ENCODE results near the gene NEK11. TPM values are rescaled to one million over a fixed set of nuclear protein-coding genes. Genes with fewer than 3 reads are reported as not detected.
"Not testable (repeated sequence)": the region's sequence is repeated elsewhere in the genome, so short reads cannot be mapped to it uniquely, and the experiment has no call there.

NEK11 gene
- total RNA-seq, 1 experiment from 2014 or later: 3.5 TPM

DNA sequence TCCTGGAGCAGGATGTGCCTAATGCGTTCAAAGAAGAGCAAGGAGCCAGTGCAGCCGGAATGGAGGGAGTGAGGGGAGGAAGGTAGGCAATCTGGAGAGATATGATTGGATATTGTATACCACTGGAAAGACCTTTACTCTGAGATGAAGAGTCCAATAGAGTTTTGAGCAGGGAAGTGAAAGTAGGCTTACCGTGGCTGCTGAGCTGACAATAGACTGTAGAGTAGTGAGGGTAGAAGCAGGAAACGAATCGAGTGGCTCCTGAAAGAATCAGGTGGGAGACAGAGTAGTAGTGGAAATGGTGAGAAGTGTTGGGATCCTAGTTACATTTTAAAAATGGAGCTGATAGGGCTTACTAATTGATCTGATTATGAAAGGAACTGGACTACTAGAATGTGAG lies 303.1 kb downstream of the NEK11 start:
- in situ Hi-C loops (cut with HindIII; ENCODE audit: low sequenced_read_pairs): no loop called here
- no peak for DNase-seq (ENCODE audit: low spot score)

DNA sequence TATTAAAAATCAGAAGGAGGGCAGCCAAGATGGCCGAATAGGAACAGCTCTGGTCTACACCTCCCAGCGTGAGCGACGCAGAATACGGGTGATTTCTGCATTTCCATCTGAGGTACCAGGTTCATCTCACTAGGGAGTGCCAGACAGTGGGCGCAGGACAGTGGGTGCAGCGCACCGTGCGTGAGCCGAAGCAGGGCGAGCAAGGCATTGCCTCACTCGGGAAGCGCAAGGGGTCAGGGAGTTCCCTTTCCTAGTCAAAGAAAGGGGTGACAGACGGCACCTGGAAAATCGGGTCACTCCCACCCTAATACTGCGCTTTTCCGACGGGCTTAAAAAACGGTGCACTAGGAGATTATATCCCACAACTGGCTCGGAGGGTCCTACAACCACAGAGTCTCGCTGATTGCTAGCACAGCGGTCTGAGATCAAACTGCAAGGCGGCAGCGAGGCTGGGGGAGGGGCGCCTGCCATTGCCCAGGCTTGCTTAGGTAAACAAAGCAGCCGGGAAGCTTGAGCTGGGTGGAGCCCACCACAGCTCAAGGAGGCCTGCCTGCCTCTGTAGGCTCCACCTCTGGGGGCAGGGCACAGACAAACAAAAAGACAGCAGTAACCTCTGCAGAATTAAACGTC lies 304.9 kb downstream of the NEK11 start:
- DNase-seq (ENCODE audit: low spot score); in situ Hi-C loops (cut with HindIII; ENCODE audit: low sequenced_read_pairs): not testable (repeated sequence)

DNA sequence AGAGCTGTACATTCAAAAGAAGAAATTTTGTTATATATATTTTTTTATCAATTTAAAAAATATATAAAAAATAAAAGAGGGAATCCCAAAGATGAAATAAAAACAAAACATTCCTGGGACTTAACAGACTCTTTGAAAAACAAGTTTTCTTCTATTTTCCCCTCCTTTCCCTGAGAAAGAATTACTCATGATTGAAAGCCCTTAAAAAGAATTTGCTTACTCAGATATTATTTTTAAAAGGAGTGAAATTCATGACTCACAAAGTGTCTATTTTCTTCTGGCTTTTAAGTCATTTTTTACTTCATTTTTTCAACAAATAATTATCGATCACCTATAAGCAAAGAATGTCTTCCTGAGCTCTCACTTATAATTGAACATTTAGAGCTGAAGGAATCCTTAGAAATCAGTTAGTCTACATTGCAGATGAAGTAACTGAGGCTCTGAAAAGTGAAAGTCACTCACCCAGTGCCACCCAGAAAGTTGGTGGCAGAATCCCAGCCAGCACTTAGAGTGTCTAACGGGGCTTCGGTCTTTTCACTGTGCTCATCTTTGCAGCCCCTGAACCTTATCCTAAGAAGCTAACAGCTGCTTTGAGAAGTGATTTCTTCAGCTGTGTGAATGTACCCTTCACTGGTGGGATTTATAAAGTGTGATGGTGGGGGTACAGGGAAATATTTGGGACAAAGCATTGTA lies 312.4 kb downstream of the NEK11 start:
- DNase-seq (ENCODE audit: low spot score): no peak
- in situ Hi-C loops (cut with HindIII; ENCODE audit: low sequenced_read_pairs): no loop called here

DNA sequence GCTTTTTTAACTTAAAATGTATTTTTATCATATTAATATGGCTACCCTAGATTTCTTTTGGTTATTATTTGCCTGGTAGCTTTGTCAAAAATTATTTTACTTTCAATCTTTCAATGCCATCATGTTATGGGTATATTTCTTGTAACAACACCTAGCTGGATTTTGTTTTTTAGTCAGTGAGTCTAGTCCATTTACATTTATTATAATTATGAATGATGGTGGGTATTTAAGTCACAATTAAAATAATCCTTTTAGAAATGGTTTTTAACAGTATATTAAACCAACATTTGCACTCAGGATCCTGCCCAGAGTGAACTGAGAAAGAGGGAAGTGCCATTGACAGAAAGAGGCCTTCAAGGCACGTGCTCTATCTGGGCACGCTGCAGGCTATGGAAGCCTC lies 315.1 kb downstream of the NEK11 start:
- in situ Hi-C loops (cut with HindIII; ENCODE audit: low sequenced_read_pairs): no loop called here
- DNase-seq (ENCODE audit: low spot score): no peak

DNA sequence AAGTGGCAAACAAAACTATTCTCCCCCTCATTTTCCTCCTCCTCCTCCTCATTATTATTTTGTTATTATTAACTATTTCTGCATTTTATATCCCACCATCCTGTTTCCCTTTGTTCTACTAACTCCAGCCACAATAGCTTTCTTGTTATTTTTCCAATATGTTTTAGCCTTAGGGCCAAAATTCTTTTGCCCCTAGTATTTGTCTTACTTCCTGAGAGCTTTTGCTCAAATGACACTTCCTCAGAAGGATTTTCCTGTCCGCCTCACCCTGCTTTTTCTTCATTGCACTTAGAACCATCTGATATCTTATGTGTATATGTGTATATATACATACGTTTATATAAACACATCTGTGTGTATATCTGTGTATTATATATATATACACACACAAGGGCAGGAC lies 322.2 kb downstream of the NEK11 start:
- in situ Hi-C loops (cut with HindIII; ENCODE audit: low sequenced_read_pairs): no loop called here

DNA sequence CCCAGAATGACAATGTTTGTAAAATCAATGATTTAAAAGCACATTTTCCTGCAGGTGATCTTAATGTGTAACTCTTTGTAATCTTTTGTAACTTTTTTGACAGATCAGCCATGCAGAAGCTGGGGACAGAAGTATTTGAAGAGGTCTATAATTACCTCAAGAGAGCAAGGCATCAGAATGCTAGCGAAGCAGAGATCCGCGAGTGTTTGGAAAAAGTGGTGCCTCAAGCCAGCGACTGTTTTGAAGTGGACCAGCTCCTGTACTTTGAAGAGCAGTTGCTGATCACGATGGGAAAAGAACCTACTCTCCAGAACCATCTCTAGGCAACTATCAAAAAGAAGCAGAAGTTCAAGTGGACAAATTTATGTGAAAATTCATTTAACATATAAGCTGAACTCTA lies 322.8 kb downstream of the NEK11 start:
- in situ Hi-C loops (cut with HindIII; ENCODE audit: low sequenced_read_pairs): no loop called here
- no peak for DNase-seq (ENCODE audit: low spot score)

More for the DNA sequence above, 322.2 kb downstream of the NEK11 start:
- DNase-seq (ENCODE audit: low spot score): no peak

DNA sequence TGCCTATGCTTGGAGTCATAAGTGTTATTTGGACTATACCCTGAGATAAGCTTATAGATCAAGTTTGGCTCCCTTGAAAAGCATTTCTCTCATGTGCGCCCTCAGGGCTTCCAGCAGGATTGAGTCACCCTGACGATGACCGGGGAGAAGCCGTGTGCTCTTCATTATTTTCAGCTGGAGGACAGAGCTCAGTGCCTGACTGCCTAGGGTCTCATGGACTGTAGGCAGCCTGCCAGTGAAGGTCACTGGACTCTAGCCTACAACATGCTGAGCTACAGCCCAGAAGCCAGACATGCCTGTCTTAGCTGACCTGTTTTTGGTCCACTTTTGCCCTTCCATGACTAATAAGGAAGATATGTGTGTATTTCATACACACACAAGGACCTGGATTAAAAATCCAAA lies 323.3 kb downstream of the NEK11 start:
- DNase-seq (ENCODE audit: low spot score): no peak
- in situ Hi-C loops (cut with HindIII; ENCODE audit: low sequenced_read_pairs): no loop called here

DNA sequence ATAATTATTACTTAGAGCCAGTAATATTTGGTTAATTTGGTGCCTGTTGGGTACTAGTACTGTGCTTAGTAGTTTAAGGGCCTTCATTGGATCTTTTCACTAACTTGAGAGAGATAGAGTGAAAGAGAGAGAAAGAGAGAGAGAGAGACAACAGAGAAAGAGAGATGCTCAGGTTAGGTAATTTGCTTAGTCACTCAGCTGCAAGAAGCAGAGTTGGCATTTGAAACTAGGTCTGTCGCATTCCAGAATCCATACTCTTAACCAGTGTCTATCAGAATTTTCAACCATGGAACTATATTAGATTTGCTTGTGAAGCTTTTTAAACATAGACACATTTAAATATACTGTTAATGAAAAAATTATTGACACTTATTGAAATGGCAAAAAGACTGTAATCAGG lies 323.8 kb downstream of the NEK11 start:
- no peak for DNase-seq (ENCODE audit: low spot score)
- in situ Hi-C loops (cut with HindIII; ENCODE audit: low sequenced_read_pairs): no loop called here

DNA sequence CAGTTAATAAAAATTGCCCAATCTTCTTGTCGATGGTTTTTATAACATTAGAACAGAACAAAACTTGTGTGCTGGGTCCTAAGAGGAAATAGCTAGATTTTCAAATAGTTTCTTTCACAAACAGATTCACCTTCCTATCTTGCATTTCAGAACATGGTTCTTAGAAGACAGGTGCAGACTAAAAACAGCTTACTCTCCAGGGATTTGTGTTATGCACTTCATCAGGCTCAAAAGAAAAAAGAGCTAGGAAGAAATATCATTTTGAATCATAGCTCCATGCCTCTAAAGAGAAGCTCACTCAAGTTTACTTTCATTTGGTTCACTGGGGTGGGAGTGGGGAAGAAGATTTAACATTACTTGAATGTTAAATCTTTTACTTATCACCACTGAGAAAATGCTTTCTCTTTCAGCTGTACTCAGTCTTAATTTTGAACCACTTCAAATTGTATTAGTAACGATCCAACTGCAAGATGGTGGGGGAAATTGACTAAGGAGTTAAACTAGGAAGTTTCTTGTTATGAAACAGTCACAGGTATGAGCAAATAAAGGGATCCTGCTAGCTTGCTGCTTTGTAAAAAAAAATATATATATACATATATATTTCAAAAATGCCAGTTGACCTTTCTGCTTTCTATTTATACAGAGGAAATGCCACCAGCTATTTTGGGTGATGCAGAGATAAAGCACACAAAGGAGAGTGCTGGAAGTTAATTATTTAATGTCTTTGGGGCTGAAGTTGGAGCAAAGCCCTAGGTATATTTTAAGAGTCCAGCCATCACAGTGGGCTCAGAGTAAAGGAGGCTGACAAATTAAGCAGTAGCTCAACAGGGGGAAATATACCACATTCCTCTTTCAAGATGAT lies 326.6 kb downstream of the NEK11 start:
- no peak for DNase-seq (ENCODE audit: low spot score)
- in situ Hi-C loops (cut with HindIII; ENCODE audit: low sequenced_read_pairs): no loop called here

DNA sequence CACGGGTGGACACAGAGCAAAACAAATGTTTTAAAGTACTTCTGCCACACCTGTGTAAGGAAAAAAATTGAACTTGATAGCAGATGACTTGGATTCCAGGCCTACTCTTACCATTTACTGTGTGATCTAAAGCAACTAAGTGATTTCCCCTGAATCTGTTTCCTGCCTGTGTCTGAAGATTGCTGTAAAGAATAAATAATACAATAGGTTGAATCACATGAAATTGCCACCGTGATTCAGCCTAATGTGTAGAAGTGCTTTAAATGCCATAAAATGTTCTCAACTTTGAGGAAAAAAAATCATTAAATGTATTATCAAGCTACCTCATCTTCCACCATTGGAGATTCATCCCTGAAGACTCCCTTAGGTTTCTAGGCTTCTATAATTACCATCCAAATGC lies 327.3 kb downstream of the NEK11 start:
- in situ Hi-C loops (cut with HindIII; ENCODE audit: low sequenced_read_pairs): no loop called here

DNA sequence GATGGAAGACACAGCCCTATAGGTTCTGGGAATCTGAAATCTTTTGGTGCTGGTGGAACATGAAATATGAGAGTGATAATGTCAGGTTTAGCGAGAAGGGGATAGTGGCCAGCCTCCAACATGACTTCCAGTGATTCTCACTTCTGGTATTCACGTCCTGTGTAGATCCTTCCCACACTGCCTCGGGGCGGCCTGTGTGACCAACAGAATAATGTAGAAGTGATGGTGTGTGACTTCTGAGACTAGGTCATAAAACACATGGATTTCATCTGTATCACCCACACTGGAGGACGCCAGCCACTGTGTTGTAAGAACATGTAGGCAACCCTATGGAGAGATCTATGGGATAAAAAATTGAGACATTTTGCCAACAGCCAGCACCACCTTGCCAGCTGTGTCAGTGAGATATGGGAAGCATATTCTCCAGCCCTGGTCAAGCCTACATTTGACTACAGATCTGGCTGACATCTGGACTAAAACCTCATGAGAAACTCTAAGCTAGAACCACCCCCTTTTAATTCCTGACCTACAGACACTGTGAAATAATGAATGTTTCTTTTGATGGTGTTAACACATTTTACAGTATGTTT lies 329.4 kb downstream of the NEK11 start:
- DNase-seq (ENCODE audit: low spot score): no peak
- in situ Hi-C loops (cut with HindIII; ENCODE audit: low sequenced_read_pairs): no loop called here

More for the DNA sequence above, 327.3 kb downstream of the NEK11 start:
- DNase-seq (ENCODE audit: low spot score): no peak

DNA sequence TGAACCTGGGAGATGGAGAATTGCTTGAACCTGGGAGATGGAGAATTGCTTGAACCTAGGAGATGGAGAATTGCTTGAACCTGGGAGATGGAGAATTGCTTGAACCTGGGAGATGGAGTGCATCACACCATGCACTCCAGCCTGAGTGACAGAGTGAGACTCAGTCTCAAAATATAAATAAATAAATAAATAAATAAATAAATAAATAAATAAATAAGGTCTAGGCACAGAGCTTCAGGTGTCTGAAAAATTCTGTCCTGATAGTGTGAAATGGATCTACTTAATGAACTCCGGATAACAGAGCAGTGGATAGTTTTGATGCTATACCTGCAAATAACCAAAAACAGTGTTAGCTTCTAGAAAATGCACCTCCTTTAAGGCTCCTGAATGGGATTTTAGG lies 330.6 kb downstream of the NEK11 start:
- DNase-seq (ENCODE audit: low spot score): no peak
- in situ Hi-C loops (cut with HindIII; ENCODE audit: low sequenced_read_pairs): no loop called here

DNA sequence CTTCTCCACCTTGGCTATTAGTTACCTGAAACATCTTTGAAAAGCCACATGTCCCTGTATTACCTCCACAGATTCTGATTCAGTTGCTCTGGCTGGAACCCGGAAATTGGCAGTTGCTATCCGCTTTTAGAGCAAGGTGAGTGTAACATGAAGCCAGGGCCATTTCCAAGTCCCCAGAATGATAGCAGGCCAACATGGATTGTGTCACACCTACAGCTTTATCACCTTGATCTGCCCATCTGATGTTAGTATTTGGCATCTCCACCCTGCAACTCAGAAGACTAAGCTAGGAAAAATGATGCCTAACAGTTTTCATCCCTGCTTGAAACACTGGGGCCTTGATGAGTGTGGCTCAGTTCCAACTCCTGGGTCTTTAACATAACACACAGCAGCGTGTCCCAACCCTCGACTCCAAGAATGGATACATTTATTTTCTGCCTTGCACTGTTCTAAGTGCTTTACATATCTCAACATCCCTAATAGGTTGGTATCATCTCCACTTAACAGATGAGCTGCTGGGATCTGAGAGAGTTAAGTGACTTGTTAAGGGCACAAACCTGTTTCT lies 333.6 kb downstream of the NEK11 start:
- in situ Hi-C loops (cut with HindIII; ENCODE audit: low sequenced_read_pairs): no loop called here
- DNase-seq (ENCODE audit: low spot score): no peak

DNA sequence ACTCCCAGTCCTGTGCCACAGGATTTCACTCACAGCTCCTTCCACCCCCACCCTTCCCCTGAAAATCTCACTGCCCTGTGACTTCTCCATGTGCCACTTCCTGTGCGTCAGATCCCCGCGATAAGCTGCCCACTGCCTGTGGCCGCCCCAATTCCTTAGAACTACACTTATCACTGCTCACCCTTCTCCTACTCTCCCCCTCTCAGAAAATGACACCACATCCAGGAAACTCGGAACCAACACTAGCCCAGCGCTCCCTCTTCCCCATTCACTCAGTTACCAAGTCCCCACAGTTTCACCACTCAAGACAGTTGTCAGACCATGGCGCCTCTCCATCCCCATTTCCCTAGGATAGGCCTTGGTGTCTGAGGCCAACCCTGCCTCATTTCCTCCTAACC lies 334.4 kb downstream of the NEK11 start:
- in situ Hi-C loops (cut with HindIII; ENCODE audit: low sequenced_read_pairs): not testable (repeated sequence)

DNA sequence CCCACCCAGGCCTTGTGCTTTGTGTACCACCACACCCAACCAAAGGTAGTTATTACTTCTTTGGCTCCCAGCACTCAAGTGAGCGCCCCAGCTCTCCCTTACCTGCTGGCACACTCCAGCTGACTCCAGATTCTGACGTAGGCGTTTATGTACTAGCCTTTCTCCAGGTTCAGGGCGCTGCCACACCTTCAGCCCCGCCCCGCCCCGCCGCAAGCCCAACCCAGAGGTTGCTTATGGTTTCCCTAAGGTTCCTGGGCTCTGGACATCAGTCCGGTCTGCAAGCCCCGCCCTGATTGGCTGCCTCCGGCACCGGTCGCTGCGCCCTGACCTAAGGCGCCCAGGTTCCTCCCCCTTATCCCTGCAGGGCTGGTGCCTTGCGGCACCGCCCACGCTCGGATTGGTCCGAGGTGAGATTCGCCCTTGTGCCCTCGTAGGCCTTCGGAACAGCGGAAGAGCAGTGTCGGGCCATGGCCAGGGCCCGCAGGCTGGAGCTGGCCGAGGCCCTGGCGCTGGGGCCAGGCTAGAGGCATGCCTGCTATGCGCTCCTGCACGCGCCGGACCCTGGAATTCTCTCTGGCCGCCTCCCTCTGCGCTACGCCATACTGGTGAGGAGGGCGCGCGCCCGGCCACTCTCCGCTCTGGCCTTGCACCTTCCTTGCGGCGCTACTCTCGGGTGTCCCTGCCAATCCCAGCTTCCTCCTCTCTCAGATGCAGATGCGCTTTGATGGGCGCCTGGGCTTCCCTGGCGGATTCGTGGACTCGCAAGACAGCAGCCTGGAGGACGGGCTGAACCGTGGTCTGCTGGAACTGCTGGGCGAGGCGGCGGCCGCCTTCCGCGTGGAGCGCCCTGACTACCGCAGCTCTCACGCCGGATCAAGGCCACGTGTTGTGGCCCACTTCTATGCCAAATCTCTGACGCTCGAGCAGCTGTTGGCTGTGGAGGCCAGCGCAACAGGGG lies 335.1 kb downstream of the NEK11 start:
- in situ Hi-C loops (cut with HindIII; ENCODE audit: low sequenced_read_pairs): no loop called here

More for the DNA sequence above, 334.4 kb downstream of the NEK11 start:
- DNase-seq (ENCODE audit: low spot score): peak; percentile 11

DNA sequence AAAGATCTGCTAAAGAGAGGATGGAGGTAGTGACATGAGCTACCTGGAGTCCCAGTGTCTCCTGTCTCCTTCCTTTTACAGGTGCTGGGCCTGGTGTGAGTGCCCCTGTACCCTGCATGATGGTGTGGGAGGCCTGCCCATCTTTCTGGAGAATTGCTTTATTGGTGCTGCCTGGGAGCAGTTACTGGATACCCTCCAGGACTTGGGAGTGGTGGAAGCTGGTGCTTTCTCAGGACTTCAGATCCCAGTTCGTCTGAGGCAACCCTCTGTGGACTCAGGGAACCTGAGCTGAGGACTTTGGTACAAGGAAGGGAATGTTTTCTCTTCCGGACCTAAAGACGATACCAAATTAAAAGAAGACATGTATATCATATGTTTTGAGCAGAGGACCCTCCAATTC lies 336.6 kb downstream of the NEK11 start:
- in situ Hi-C loops (cut with HindIII; ENCODE audit: low sequenced_read_pairs): no loop called here
- DNase-seq (ENCODE audit: low spot score): no peak

More for the DNA sequence above, 335.1 kb downstream of the NEK11 start:
- peak; percentile 79 for DNase-seq (ENCODE audit: low spot score)

DNA sequence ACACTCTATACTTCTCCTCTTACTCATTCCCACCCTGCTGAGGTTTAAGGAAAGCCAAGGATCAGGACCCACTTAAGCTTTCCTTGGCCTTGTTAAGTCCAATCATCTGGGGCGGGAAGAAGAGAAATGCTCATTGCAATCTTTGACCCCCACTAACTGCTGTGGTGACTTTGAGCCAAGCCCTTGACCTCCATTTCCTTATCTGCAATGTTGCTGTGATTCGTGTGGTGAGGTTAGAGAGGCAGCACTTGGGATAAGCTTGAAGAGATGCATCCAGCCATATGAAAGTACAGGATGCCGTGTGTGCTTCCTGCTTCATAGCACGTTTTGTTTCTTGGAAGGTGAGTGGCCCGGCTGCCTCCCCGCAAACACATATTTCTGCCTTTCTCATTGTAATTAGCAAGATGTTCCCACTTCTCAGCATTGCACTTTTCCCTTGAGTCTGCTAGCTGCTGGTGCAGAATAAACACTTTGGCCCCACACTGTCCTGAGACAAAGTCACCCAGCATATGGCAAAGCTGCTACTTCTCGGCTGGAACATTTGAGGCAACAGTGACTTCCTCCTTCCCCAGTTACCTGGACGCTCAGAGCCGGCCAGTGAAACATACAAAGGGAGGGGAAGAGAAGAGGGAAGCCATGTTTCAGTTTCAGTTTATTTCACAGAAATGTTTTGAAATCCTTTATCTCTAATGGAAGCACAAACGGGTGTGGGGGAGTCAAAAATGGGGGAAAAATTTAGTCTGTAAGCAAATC lies 344.4 kb downstream of the NEK11 start:
- DNase-seq (ENCODE audit: low spot score): no peak
- in situ Hi-C loops (cut with HindIII; ENCODE audit: low sequenced_read_pairs): no loop called here

DNA sequence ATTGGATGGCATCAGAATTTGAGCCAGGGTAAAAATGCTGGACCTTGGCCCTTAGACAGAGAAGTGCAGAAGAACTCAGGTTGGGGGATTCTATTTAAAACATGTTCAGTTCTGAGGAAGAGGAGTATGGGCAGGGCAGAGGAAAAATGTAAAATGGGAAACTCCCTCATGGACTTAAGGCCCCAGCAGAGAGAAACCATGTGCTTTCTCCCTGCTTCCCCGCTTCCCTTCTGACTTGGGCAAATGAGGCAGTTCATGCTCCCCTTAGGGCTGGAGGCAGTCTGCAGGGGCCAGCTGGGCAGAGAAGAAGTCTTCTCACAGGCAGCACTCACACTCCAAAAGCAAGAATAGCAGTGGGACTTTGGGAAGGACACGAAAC lies 345.0 kb downstream of the NEK11 start:
- no peak for DNase-seq (ENCODE audit: low spot score)
- in situ Hi-C loops (cut with HindIII; ENCODE audit: low sequenced_read_pairs): no loop called here

Data from G401 (cell line).